ENCODE data around the gene ARHGEF17. TPM values are rescaled to one million over a fixed set of nuclear protein-coding genes. Genes with fewer than 3 reads are reported as not detected.
A peak's percentile ranks its signal among the peaks of the same experiment; 100 is the strongest.

ARHGEF17 gene
- total and polyA plus RNA-seq, 2 donors (not counting 1 experiment from before 2014, with no cell fraction given): 42.8 to 43.1 TPM

DNA sequence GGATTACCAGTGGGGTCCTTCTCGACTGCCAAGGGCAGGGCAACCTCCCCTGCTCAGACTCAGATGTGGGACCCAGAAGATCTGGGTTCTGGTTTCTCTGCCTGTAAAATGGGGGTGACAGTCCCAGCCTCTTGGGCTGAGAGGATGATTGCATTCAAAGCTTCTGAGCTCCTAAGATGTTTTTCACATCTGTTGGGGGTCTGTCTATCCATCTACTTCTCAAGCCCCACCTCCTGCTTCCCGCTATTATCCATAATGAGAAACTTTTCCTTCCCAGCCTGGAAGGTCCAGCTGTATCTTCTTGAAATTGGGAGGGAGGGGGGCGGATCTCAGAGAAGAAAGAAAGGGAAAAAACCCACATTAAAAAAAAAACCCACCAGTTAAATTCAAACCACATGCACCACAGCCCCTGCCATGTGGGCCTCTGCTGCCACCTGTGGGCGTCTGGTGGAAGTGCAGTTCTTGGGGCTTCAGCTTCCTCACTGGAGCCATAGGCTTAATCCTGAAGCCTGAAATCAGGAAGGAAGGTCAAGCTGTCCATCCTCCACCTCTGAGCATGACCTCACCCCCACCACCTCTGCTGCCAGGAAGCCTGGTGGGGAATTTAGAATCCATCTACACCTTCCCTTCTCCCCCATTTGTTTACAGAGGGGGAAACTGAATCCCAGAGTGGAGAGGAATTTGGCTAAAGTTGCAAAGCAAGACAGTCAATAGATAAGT, 27.3 kb downstream of the ARHGEF17 start:
- H3K4me1 ChIP-seq (ENCODE audit: control insufficient read depth, extremely low read depth, insufficient read depth, low read length): peaks cover 49% of the 10 kb centered on the region
- no peaks in the 10 kb centered on the region for H3K27me3 ChIP-seq (ENCODE audit: control insufficient read depth, insufficient read depth, low read length)
- TF ChIP-seq EZH2 (IDR thresholded peaks at IDR 0.05; ENCODE audit: low read length, missing control alignments): no peak
- TF ChIP-seq CTCF (conservative IDR thresholded peaks at IDR 0.05 in 1 of 2, IDR thresholded peaks at IDR 0.05 in 1 of 2; ENCODE audit: low read depth in 1 of 2, low read length in 2 of 2): peak; percentile 97 to 99
- H3K79me2 ChIP-seq (ENCODE audit: control insufficient read depth, insufficient read depth, low read length): peaks cover 88% of the 10 kb centered on the region
- H3K4me2 ChIP-seq (ENCODE audit: extremely low read depth, insufficient read depth, low read length): peak overlapping the region; percentile 70
- no peaks in the 10 kb centered on the region for H3K9me3 ChIP-seq (ENCODE audit: control insufficient read depth, insufficient read depth, low read depth, low read length)
- H4K20me1 ChIP-seq (ENCODE audit: control insufficient read depth, extremely low read depth, insufficient read depth, low read length): peaks cover 2% of the 10 kb centered on the region
- no peak overlapping the region for H2AFZ ChIP-seq (ENCODE audit: low read length)
- peak overlapping the region in 1 of 4 experiments; percentile 29 for H3K4me3 ChIP-seq (replicated peaks in 1 of 4; ENCODE audit: control extremely low read depth in 1 of 4, insufficient read depth in 1 of 4, low read depth in 3 of 4, low read length in 4 of 4)
- no peaks in the 10 kb centered on the region for H3K36me3 ChIP-seq (ENCODE audit: control insufficient read depth, insufficient read depth, low read length)
- DNase-seq (ENCODE audit: low read depth in 2 of 2): peak; percentile 74 to 82
- H3K27ac ChIP-seq (ENCODE audit: insufficient read depth, low read length): peak overlapping the region; percentile 87
- H3K9ac ChIP-seq (ENCODE audit: insufficient read depth, low read length): peak overlapping the region; percentile 49

GRCh38 chr11:73337846-73338245, 29.8 kb downstream of the ARHGEF17 start:
- DNase-seq (ENCODE audit: low read depth in 2 of 2): no peak
- Histone ChIP-seq H3K27me3 (ENCODE audit: control insufficient read depth, insufficient read depth, low read length) (no peaks in the 10 kb centered on the region), H2AFZ (ENCODE audit: low read length) (no peak overlapping the region), H4K20me1 (ENCODE audit: control insufficient read depth, extremely low read depth, insufficient read depth, low read length) (peaks cover 4% of the 10 kb centered on the region), H3K27ac (ENCODE audit: insufficient read depth, low read length) (no peak overlapping the region), H3K36me3 (ENCODE audit: control insufficient read depth, insufficient read depth, low read length) (peaks cover 1% of the 10 kb centered on the region), H3K9ac (ENCODE audit: insufficient read depth, low read length) (no peak overlapping the region), H3K9me3 (ENCODE audit: control insufficient read depth, insufficient read depth, low read depth, low read length) (no peaks in the 10 kb centered on the region), H3K4me1 (ENCODE audit: control insufficient read depth, extremely low read depth, insufficient read depth, low read length) (peaks cover 32% of the 10 kb centered on the region), H3K4me2 (ENCODE audit: extremely low read depth, insufficient read depth, low read length) (no peak overlapping the region), H3K4me3 (replicated peaks in 1 of 4; ENCODE audit: control extremely low read depth in 1 of 4, insufficient read depth in 1 of 4, low read depth in 3 of 4, low read length in 4 of 4) (no peak overlapping the region), H3K79me2 (ENCODE audit: control insufficient read depth, insufficient read depth, low read length) (peaks cover 80% of the 10 kb centered on the region)
- no peak for TF ChIP-seq EZH2 (IDR thresholded peaks at IDR 0.05; ENCODE audit: low read length, missing control alignments)
- no peak for TF ChIP-seq CTCF (conservative IDR thresholded peaks at IDR 0.05 in 1 of 2, IDR thresholded peaks at IDR 0.05 in 1 of 2; ENCODE audit: low read depth in 1 of 2, low read length in 2 of 2)

GRCh38 chr11:73338279-73338678, 30.2 kb downstream of the ARHGEF17 start:
- H3K4me2 ChIP-seq (ENCODE audit: extremely low read depth, insufficient read depth, low read length): no peak overlapping the region
- H3K9me3 ChIP-seq (ENCODE audit: control insufficient read depth, insufficient read depth, low read depth, low read length): no peaks in the 10 kb centered on the region
- H3K4me1 ChIP-seq (ENCODE audit: control insufficient read depth, extremely low read depth, insufficient read depth, low read length): peaks cover 28% of the 10 kb centered on the region
- H3K79me2 ChIP-seq (ENCODE audit: control insufficient read depth, insufficient read depth, low read length): peaks cover 79% of the 10 kb centered on the region
- TF ChIP-seq CTCF (conservative IDR thresholded peaks at IDR 0.05 in 1 of 2, IDR thresholded peaks at IDR 0.05 in 1 of 2; ENCODE audit: low read depth in 1 of 2, low read length in 2 of 2): no peak
- no peak overlapping the region for H3K9ac ChIP-seq (ENCODE audit: insufficient read depth, low read length)
- H3K27me3 ChIP-seq (ENCODE audit: control insufficient read depth, insufficient read depth, low read length): no peaks in the 10 kb centered on the region
- H2AFZ ChIP-seq (ENCODE audit: low read length): no peak overlapping the region
- H4K20me1 ChIP-seq (ENCODE audit: control insufficient read depth, extremely low read depth, insufficient read depth, low read length): peaks cover 4% of the 10 kb centered on the region
- H3K36me3 ChIP-seq (ENCODE audit: control insufficient read depth, insufficient read depth, low read length): peaks cover 1% of the 10 kb centered on the region
- no peak for DNase-seq (ENCODE audit: low read depth in 2 of 2)
- H3K27ac ChIP-seq (ENCODE audit: insufficient read depth, low read length): no peak overlapping the region
- no peak overlapping the region for H3K4me3 ChIP-seq (replicated peaks in 1 of 4; ENCODE audit: control extremely low read depth in 1 of 4, insufficient read depth in 1 of 4, low read depth in 3 of 4, low read length in 4 of 4)
